GM12801 (cell line): ENCODE measurements around the gene CACNA1D.

ENCODE experiments used
- CTCF ChIP-seq: IDR thresholded peaks from one replicate; pipeline ENCODE4 v1.5.1; 2011; ENCODE audit warnings: control low read depth; ENCODE audit not compliant: insufficient read length; ENCODE audit errors: extremely low read depth

The CACNA1D gene

GRCh38 chr3:53482227-53482626 lies 12.2 kb upstream of the CACNA1D start:
- no peak for TF ChIP-seq CTCF

GRCh38 chr3:53483821-53484220 lies 10.6 kb upstream of the CACNA1D start:
- TF ChIP-seq CTCF: no peak

GRCh38 chr3:53484984-53485383 lies 9.4 kb upstream of the CACNA1D start:
- no peak for TF ChIP-seq CTCF

- TF ChIP-seq CTCF: no peak
These were observed 8.6 kb upstream of the CACNA1D start for GRCh38 chr3:53485675-53486403.

- no peak for TF ChIP-seq CTCF
These were observed 7.3 kb upstream of the CACNA1D start for GRCh38 chr3:53486961-53487654.

- no peak for TF ChIP-seq CTCF
These were observed 5.0 kb upstream of the CACNA1D start for GRCh38 chr3:53489386-53489785.

GRCh38 chr3:53489787-53490458 lies 4.5 kb upstream of the CACNA1D start:
- TF ChIP-seq CTCF: no peak
